ENCODE results near the gene FARP1.
"Not testable (repeated sequence)": the region's sequence is repeated elsewhere in the genome, so short reads cannot be mapped to it uniquely, and the experiment has no call there.

FARP1 gene

DNA sequence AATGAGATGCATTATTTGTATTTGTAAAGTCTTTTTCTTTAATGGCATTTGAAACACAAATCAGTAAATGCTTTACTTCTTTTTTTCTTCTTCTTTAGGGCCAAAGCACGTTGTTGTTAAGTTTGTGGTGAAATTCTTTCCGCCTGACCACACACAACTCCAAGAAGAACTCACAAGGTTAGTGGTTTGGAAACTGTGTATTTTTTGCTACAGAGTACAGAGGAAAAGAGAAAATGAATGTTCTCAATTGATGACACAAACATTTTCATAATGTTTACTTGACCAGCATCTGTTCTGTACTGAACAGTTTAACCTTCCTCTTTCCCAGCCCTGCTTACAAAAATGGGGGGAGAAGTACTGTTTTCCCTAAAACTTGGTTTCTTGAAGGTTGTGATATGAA is 225.1 kb downstream of the FARP1 start:
- TF ChIP-seq, protein P1, sequence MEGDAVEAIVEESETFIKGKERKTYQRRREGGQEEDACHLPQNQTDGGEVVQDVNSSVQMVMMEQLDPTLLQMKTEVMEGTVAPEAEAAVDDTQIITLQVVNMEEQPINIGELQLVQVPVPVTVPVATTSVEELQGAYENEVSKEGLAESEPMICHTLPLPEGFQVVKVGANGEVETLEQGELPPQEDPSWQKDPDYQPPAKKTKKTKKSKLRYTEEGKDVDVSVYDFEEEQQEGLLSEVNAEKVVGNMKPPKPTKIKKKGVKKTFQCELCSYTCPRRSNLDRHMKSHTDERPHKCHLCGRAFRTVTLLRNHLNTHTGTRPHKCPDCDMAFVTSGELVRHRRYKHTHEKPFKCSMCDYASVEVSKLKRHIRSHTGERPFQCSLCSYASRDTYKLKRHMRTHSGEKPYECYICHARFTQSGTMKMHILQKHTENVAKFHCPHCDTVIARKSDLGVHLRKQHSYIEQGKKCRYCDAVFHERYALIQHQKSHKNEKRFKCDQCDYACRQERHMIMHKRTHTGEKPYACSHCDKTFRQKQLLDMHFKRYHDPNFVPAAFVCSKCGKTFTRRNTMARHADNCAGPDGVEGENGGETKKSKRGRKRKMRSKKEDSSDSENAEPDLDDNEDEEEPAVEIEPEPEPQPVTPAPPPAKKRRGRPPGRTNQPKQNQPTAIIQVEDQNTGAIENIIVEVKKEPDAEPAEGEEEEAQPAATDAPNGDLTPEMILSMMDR (IDR thresholded peaks at IDR 0.05; ENCODE audit: insufficient read depth, low read length, missing control alignments): no peak
- ChIA-PET CTCF (no interaction called here), POLR2A (no interaction called here)
- H3K4me3 ChIP-seq (ENCODE audit: low read depth, low read length): no peak overlapping the region
- no peak for DNase-seq (ENCODE audit: low read depth, low spot score)

DNA sequence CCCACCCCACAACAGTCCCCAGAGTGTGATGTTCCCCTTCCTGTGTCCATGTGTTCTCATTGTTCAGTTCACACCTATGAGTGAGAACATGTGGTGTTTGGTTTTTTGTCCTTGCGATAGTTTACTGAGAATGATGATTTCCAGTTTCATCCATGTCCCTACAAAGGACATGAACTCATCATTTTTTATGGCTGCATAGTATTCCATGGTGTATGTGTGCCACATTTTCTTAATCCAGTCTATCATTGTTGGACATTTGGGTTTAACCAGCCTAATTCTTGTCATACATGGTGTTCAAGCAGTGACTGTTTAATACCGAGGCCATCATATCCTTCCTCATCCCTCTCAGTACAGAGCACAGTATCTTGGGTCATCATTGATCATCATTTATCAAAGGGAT is 226.6 kb downstream of the FARP1 start:
- DNase-seq (ENCODE audit: low read depth, low spot score); CTCF ChIA-PET; H3K4me3 ChIP-seq (ENCODE audit: low read depth, low read length); POLR2A ChIA-PET: not testable (repeated sequence)

DNA sequence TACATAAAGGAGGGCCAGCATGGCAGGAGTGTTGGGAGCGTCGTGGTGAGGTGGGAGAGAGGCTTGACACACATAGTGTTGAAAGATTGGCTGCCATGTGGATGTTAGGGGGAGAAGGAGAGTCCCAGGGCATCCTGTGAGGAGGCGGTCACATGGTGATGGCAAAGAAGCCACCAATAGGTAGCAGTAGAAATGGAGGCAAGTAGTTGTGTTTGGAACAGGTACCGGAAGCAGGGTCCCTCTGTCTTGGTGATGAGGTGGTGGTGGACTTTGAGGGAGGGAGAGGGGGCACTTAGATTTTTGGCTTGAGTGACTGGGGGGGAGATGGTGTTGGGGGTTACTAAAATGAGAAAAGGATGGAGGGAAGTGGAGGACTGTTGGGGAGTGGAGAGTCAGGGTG is 227.4 kb downstream of the FARP1 start:
- DNase-seq (ENCODE audit: low read depth, low spot score): no peak
- POLR2A ChIA-PET: no interaction called here
- TF ChIP-seq, protein P1 (IDR thresholded peaks at IDR 0.05; ENCODE audit: insufficient read depth, low read length, missing control alignments): no peak
- H3K4me3 ChIP-seq (ENCODE audit: low read depth, low read length): peak overlapping the region; percentile 30; the same call in 1 of the 2 replicates
- CTCF ChIA-PET: no interaction called here

DNA sequence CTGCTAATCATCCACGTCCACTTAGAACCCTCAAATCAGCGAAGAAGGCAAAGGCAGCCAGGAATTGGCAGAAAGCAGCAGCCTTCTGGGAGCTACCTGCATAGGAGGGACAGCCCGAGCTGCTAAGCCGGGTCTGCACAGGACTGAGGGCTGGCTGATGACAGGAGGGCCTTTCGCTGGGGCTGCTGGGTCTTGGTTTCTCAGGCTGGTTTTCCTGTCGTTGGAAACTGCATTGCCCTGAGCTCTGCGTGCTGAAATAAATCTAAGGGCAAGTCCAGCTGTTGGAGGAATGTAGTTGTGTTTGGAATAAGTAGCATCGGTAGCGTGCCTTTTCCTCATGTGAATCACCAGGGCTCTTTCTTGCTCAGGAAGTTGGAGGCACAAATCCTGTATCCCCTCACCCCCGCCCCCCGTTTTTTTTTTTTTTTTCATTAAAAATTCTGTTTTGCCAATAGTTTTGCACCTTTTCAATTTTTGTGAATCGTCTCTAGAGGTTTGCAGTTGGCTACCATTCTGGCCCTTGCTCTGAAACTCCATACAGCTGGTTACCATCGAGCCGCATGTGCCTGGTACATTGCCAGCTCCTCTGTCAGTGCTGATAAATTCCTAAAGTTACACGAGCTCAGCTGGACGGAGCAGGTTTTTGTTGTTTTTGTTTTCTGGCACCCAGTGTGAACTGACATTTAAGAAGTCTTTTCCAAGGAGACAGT is 228.1 kb downstream of the FARP1 start:
- ChIA-PET CTCF (interaction anchor here (1.1 to 1.3 kb wide), 2 partner anchors 282 to 338 kb away, joined by 3 to 4 read pairs; no protein-coding TSS in a partner anchor), POLR2A (interaction anchor here (0.6 to 0.7 kb wide), 2 partner anchors 21 to 227 kb away, joined by 3 to 4 read pairs; no protein-coding TSS in a partner anchor)
- peak overlapping the region; percentile 30 for H3K4me3 ChIP-seq (ENCODE audit: low read depth, low read length)
- TF ChIP-seq, protein P1 (IDR thresholded peaks at IDR 0.05; ENCODE audit: insufficient read depth, low read length, missing control alignments): no peak
- DNase-seq (ENCODE audit: low read depth, low spot score): peak; percentile 70

DNA sequence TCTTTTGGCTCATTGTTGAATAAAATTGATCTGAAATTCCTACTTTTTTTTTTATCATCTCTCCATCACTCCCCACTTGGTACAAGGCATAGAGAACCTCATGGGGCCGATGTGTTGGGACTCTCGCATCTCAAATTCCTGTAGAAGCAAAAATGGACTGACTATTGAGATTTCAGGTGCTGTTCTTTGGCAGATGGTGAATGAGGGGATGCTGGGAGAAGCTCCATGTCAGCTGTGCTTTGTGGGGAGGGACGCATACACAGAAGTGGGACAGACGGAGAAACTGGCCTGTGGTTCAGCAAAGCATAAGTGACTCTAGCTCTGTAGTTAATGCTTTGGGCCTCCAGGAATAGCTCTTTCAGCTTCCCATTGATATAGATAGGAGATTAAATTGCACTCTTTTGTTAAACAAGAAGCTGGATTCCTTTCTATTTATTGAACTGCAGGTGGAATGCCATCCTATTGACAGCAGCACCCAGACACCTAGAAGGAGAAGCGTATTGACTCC is 228.7 kb downstream of the FARP1 start:
- ChIA-PET CTCF (interaction anchor here (1.1 to 1.3 kb wide), 2 partner anchors 281 to 338 kb away, joined by 3 to 4 read pairs; no protein-coding TSS in a partner anchor), POLR2A (interaction anchor here (0.6 to 0.7 kb wide), 2 partner anchors 21 to 227 kb away, joined by 3 to 4 read pairs; no protein-coding TSS in a partner anchor)
- no peak for DNase-seq (ENCODE audit: low read depth, low spot score)
- no peak overlapping the region; the same call in 1 of the 2 replicates for H3K4me3 ChIP-seq (ENCODE audit: low read depth, low read length)
- TF ChIP-seq, protein P1 (IDR thresholded peaks at IDR 0.05; ENCODE audit: insufficient read depth, low read length, missing control alignments): no peak

DNA sequence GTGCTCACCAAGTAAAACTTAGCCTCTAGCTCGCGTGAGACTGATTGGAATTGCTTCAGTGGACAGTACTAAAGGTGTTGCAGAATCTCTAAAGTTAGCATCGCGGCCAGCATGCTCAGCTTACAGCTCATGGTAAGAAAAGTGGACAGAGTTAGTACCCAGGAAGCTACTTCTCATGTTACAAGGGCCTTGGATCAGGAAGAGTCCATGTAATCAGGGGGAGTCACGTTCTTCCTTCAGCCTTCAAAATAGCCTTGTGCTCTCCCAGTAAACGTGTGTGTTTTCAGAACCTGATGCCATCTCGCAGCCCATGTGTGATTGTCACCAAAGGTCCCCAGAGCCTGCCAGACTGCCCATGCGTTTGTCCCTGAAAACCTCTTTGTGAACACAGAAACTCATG is 230.0 kb downstream of the FARP1 start:
- TF ChIP-seq, protein P1 (IDR thresholded peaks at IDR 0.05; ENCODE audit: insufficient read depth, low read length, missing control alignments): no peak
- POLR2A ChIA-PET: no interaction called here
- CTCF ChIA-PET: interaction anchor here (1.0 to 1.3 kb wide), 3 partner anchors 8 to 72 kb away, joined by 3 to 4 read pairs (median 3); no protein-coding TSS in a partner anchor

More for the DNA sequence above, 230.0 kb downstream of the FARP1 start:
- H3K4me3 ChIP-seq (ENCODE audit: low read depth, low read length): no peak overlapping the region
- no peak for DNase-seq (ENCODE audit: low read depth, low spot score)

Measured in AG04449 (cell line).